ENCODE data around the gene MADCAM1. TPM values are rescaled to one million over a fixed set of nuclear protein-coding genes. Genes with fewer than 3 reads are reported as not detected.

MADCAM1 gene
- total RNA-seq, 1 experiment from 2014 or later: 0.97 TPM

DNA sequence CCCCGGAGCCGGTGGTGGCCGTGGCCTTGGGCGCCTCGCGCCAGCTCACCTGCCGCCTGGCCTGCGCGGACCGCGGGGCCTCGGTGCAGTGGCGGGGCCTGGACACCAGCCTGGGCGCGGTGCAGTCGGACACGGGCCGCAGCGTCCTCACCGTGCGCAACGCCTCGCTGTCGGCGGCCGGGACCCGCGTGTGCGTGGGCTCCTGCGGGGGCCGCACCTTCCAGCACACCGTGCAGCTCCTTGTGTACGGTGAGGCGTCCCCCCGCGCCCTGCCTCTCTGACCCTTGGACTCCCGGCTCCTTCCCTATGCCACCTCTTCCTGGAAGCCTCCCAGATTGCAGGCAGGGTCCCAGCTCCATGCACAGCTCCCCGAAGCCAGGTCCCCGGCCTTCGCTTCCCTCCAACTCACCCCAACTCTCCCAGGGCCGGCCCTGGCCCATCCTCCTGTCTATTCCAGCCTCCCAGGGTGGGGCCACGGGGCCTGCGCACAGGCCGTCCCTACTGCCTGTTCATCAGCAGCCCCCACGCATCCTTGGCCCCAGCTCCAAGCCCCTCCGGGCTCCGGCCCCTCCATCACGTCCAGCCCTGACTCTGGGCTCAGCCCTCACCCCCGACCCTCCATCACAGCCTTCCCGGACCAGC, 1.7 kb downstream of the MADCAM1 start:
- no peak overlapping the region for H2AFZ ChIP-seq (ENCODE audit: low read length)
- H3K27me3 ChIP-seq (ENCODE audit: low read length): no peaks in the 10 kb centered on the region
- no peaks in the 10 kb centered on the region for H4K20me1 ChIP-seq (ENCODE audit: insufficient read depth, low read depth, low read length)
- no peak overlapping the region for H3K4me3 ChIP-seq (ENCODE audit: low read length)
- no peaks in the 10 kb centered on the region for H3K9me2 ChIP-seq (replicated peaks; ENCODE audit: insufficient read depth, low read length)
- H3K27ac ChIP-seq (ENCODE audit: low read length): no peak overlapping the region
- no peaks in the 10 kb centered on the region for H3K36me3 ChIP-seq (ENCODE audit: insufficient read depth, low read length)
- peaks cover 3% of the 10 kb centered on the region; the same call in 1 of the 2 replicates for H3K9me3 ChIP-seq (ENCODE audit: low read length)
- no peaks in the 10 kb centered on the region for H3K79me2 ChIP-seq (ENCODE audit: low read length)
- H3K4me2 ChIP-seq (ENCODE audit: low read depth, low read length, poor library complexity, severe bottlenecking): no peak overlapping the region
- DNase-seq: no peak
- H3K9ac ChIP-seq (ENCODE audit: low read length): no peak overlapping the region
- peaks cover 4% of the 10 kb centered on the region; the same call in 1 of the 2 replicates for H3K4me1 ChIP-seq (ENCODE audit: low read length)

DNA sequence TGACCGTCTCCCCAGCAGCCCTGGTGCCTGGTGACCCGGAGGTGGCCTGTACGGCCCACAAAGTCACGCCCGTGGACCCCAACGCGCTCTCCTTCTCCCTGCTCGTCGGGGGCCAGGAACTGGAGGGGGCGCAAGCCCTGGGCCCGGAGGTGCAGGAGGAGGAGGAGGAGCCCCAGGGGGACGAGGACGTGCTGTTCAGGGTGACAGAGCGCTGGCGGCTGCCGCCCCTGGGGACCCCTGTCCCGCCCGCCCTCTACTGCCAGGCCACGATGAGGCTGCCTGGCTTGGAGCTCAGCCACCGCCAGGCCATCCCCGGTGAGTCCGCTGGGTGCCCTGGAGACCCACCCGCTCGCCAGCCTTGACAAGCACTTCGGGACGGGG, 2.2 kb downstream of the MADCAM1 start:
- no peaks in the 10 kb centered on the region for H3K36me3 ChIP-seq (ENCODE audit: insufficient read depth, low read length)
- no peaks in the 10 kb centered on the region for H3K27me3 ChIP-seq (ENCODE audit: low read length)
- no peaks in the 10 kb centered on the region for H4K20me1 ChIP-seq (ENCODE audit: insufficient read depth, low read depth, low read length)
- no peak overlapping the region for H3K9ac ChIP-seq (ENCODE audit: low read length)
- H3K79me2 ChIP-seq (ENCODE audit: low read length): no peaks in the 10 kb centered on the region
- no peak overlapping the region for H2AFZ ChIP-seq (ENCODE audit: low read length)
- H3K4me3 ChIP-seq (ENCODE audit: low read length): no peak overlapping the region
- no peaks in the 10 kb centered on the region; the same call in 1 of the 2 replicates for H3K9me3 ChIP-seq (ENCODE audit: low read length)
- H3K27ac ChIP-seq (ENCODE audit: low read length): no peak overlapping the region
- no peak for DNase-seq
- no peaks in the 10 kb centered on the region for H3K9me2 ChIP-seq (replicated peaks; ENCODE audit: insufficient read depth, low read length)
- no peak overlapping the region for H3K4me2 ChIP-seq (ENCODE audit: low read depth, low read length, poor library complexity, severe bottlenecking)
- peaks cover 4% of the 10 kb centered on the region; the same call in 1 of the 2 replicates for H3K4me1 ChIP-seq (ENCODE audit: low read length)

DNA sequence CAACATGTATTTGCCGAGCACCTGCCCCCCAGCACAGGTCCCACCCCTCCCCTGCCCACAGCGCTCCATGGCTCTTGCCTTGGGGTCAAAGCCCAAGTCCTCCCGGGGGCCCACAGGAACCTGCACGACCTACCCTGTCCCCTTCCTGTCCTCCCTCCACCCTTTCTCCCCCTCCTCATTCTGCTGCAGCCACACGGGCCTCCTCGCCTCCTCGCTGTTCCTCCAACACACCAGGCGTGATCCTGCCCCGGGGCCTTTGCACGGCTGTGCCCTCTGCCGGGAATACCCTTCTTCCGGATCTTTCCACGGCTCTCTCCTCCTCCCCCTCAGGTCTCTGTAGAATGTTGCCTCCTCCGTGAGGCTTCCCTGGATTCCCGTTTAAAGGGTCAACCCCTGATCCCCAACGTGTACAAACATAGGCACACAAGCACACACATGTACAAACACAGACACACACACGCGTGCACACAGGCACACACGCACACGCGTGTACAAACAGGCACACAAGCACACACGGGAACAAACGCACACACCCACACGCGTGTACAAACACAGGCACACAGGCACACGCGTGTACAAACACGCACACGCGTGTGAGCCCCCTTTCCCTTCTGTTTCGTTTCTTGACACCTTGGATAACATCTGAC, 2.8 kb downstream of the MADCAM1 start:
- H4K20me1 ChIP-seq (ENCODE audit: insufficient read depth, low read depth, low read length): no peaks in the 10 kb centered on the region
- H3K79me2 ChIP-seq (ENCODE audit: low read length): no peaks in the 10 kb centered on the region
- no peak for DNase-seq
- H3K9me2 ChIP-seq (replicated peaks; ENCODE audit: insufficient read depth, low read length): no peaks in the 10 kb centered on the region
- H3K4me3 ChIP-seq (ENCODE audit: low read length): no peak overlapping the region
- no peak overlapping the region for H3K4me2 ChIP-seq (ENCODE audit: low read depth, low read length, poor library complexity, severe bottlenecking)
- peaks cover 4% of the 10 kb centered on the region; the same call in 1 of the 2 replicates for H3K4me1 ChIP-seq (ENCODE audit: low read length)
- H2AFZ ChIP-seq (ENCODE audit: low read length): no peak overlapping the region
- H3K9me3 ChIP-seq (ENCODE audit: low read length): no peaks in the 10 kb centered on the region
- no peak overlapping the region for H3K27ac ChIP-seq (ENCODE audit: low read length)
- no peak overlapping the region for H3K9ac ChIP-seq (ENCODE audit: low read length)
- no peaks in the 10 kb centered on the region for H3K27me3 ChIP-seq (ENCODE audit: low read length)
- H3K36me3 ChIP-seq (ENCODE audit: insufficient read depth, low read length): no peaks in the 10 kb centered on the region

DNA sequence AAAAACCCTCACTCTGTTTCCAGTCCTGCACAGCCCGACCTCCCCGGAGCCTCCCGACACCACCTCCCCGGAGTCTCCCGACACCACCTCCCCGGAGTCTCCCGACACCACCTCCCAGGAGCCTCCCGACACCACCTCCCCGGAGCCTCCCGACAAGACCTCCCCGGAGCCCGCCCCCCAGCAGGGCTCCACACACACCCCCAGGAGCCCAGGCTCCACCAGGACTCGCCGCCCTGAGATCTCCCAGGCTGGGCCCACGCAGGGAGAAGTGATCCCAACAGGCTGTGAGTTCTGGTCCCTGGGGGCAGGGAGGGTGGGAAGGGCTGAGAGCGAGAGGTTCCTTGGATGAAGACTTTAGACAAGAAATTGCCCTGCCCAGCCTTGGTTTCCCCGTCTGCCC, 5.4 kb downstream of the MADCAM1 start:
- Histone ChIP-seq H3K9ac (ENCODE audit: low read length) (no peak overlapping the region), H3K27ac (ENCODE audit: low read length) (no peak overlapping the region), H3K9me3 (ENCODE audit: low read length) (no peaks in the 10 kb centered on the region), H3K4me3 (ENCODE audit: low read length) (no peak overlapping the region), H3K79me2 (ENCODE audit: low read length) (no peaks in the 10 kb centered on the region), H3K27me3 (ENCODE audit: low read length) (no peaks in the 10 kb centered on the region), H3K4me1 (ENCODE audit: low read length) (peaks cover 9% of the 10 kb centered on the region), H4K20me1 (ENCODE audit: insufficient read depth, low read depth, low read length) (no peaks in the 10 kb centered on the region), H2AFZ (ENCODE audit: low read length) (no peak overlapping the region), H3K9me2 (replicated peaks; ENCODE audit: insufficient read depth, low read length) (no peaks in the 10 kb centered on the region), H3K36me3 (ENCODE audit: insufficient read depth, low read length) (no peaks in the 10 kb centered on the region), H3K4me2 (ENCODE audit: low read depth, low read length, poor library complexity, severe bottlenecking) (no peak overlapping the region)
- DNase-seq: no peak

DNA sequence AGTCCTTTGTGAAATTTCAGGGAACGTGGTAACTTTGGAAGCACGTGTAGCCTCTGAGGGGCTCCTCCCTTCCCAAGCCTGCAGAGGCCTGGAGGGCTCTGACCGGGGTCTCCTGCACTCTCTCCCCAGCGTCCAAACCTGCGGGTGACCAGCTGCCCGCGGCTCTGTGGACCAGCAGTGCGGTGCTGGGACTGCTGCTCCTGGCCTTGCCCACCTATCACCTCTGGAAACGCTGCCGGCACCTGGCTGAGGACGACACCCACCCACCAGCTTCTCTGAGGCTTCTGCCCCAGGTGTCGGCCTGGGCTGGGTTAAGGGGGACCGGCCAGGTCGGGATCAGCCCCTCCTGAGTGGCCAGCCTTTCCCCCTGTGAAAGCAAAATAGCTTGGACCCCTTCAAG, 8.3 kb downstream of the MADCAM1 start:
- Histone ChIP-seq H3K27me3 (ENCODE audit: low read length) (no peaks in the 10 kb centered on the region), H3K27ac (ENCODE audit: low read length) (no peak overlapping the region), H3K4me1 (ENCODE audit: low read length) (peaks cover 15% of the 10 kb centered on the region), H4K20me1 (ENCODE audit: insufficient read depth, low read depth, low read length) (no peaks in the 10 kb centered on the region), H3K4me3 (ENCODE audit: low read length) (no peak overlapping the region), H3K9me2 (replicated peaks; ENCODE audit: insufficient read depth, low read length) (no peaks in the 10 kb centered on the region), H3K9me3 (ENCODE audit: low read length) (no peaks in the 10 kb centered on the region), H2AFZ (ENCODE audit: low read length) (no peak overlapping the region), H3K9ac (ENCODE audit: low read length) (no peak overlapping the region), H3K4me2 (ENCODE audit: low read depth, low read length, poor library complexity, severe bottlenecking) (no peak overlapping the region), H3K79me2 (ENCODE audit: low read length) (peaks cover 16% of the 10 kb centered on the region), H3K36me3 (ENCODE audit: insufficient read depth, low read length) (peaks cover 2% of the 10 kb centered on the region; the same call in 1 of the 2 replicates)
- DNase-seq: no peak

DNA sequence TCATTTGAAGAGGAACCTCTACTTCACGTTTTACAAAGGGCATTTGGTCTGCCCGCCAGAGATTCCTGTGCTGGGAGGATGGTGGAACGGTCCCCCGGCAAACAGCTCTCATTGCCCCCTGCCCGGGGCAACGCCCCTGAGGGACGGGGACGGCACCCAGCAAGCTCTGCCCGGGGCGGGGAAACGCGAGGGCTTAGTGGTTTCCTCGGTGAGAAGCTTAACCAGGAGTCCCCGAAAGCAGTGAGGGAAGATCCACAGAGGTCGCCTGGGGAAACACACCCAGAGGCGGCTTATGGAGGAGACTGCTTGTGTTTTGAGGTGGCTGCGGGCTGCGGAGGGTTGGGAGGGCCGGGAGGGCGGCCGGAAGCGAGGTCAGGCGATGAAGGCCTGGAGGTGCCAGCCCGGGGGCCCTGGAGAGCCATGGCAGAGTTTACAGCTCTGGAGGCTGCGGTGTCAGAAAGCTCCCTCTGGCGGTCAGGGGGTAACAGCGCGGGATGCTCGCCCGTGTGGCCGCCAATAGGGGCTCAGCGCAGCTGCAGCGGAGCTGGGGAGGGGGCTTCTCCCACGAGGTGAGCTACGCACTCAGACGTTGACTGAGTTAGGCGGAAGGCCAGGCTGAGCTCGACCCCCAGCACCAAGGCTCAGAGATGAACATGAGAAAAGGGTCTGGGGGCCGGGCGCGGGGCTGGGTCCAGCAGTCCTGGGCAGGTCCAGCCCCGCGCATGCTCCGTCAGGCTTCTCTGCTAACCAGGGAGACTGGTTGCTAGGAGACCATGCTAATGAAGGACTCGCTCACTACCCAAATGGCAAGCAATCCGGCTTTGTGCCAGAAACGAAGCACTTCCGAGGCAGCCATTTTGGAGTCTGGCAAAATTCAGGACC, 10.4 kb downstream of the MADCAM1 start:
- Histone ChIP-seq H3K9me2 (replicated peaks; ENCODE audit: insufficient read depth, low read length) (no peaks in the 10 kb centered on the region), H2AFZ (ENCODE audit: low read length) (peak overlapping the region; percentile 100), H3K4me3 (ENCODE audit: low read length) (peak overlapping the region; percentile 97), H3K9me3 (ENCODE audit: low read length) (no peaks in the 10 kb centered on the region), H3K27me3 (ENCODE audit: low read length) (no peaks in the 10 kb centered on the region), H3K4me1 (ENCODE audit: low read length) (peaks cover 24% of the 10 kb centered on the region), H3K9ac (ENCODE audit: low read length) (peak overlapping the region; percentile 91), H3K4me2 (ENCODE audit: low read depth, low read length, poor library complexity, severe bottlenecking) (peak overlapping the region; percentile 91), H3K27ac (ENCODE audit: low read length) (peak overlapping the region; percentile 79), H3K79me2 (ENCODE audit: low read length) (peaks cover 17% of the 10 kb centered on the region), H3K36me3 (ENCODE audit: insufficient read depth, low read length) (peaks cover 4% of the 10 kb centered on the region; the same call in 1 of the 2 replicates), H4K20me1 (ENCODE audit: insufficient read depth, low read depth, low read length) (no peaks in the 10 kb centered on the region)
- DNase-seq: peak; percentile 99

DNA sequence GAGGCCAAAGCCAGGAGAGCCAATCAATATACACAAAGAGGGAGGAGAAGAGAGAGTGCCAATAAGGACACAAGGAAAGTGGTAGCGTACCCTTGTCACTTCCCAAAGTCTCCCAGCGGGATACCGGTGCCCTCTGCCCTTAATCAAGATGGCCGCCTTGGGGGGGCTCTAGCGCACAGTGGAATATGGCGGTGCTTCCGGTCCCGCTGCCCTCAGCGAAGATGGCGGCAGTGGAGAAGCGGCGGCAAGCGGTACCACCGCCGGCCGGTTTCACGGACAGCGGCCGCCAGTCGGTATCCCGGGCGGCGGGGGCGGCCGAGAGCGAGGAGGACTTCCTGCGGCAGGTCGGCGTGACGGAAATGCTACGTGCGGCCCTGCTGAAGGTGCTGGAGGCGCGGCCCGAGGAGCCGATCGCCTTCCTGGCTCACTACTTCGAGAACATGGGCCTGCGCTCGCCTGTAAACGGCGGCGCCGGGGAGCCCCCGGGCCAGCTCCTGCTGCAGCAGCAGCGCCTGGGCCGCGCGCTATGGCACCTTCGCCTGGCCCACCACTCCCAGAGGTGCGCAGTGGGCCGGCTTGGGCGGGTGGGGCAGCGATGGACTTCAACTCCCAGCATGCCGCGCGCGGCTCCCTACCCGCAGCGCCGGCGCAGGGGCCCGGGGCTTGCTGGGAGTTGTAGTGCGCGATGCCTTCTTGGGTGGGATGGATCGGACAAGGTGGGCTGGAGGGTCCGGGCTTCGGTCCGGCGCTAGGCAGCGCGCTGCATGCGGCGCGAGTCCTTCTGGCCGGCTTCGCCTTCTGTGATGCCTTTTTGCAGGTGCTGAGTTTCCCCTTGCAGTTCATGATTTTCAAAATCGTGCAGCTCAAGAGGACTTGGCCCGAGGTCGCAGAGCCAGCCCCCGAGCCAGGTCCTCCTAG, 11.3 kb downstream of the MADCAM1 start, which contains the start of gene TPGS1:
Gene TPGS1 (plus strand): TSS at position 212 of the 918 bp plus-strand sequence. CDS start 10 bp downstream, at position 222.
- H4K20me1 ChIP-seq (ENCODE audit: insufficient read depth, low read depth, low read length): no peaks in the 10 kb centered on the region
- no peaks in the 10 kb centered on the region for H3K27me3 ChIP-seq (ENCODE audit: low read length)
- H3K9ac ChIP-seq (ENCODE audit: low read length): peak within 1 kb of the TSS; percentile 91
- H3K36me3 ChIP-seq (ENCODE audit: insufficient read depth, low read length): peaks cover 4% of the 10 kb centered on the region; the same call in 1 of the 2 replicates
- H3K4me3 ChIP-seq (ENCODE audit: low read length): peak within 1 kb of the TSS; percentile 97
- H2AFZ ChIP-seq (ENCODE audit: low read length): peak within 1 kb of the TSS; percentile 100
- H3K79me2 ChIP-seq (ENCODE audit: low read length): peaks cover 17% of the 10 kb centered on the region
- peaks cover 24% of the 10 kb centered on the region for H3K4me1 ChIP-seq (ENCODE audit: low read length)
- DNase-seq: peak; percentile 94
- H3K27ac ChIP-seq (ENCODE audit: low read length): peak within 1 kb of the TSS; percentile 79
- H3K4me2 ChIP-seq (ENCODE audit: low read depth, low read length, poor library complexity, severe bottlenecking): peak within 1 kb of the TSS; percentile 91
- H3K9me3 ChIP-seq (ENCODE audit: low read length): no peaks in the 10 kb centered on the region
- no peaks in the 10 kb centered on the region for H3K9me2 ChIP-seq (replicated peaks; ENCODE audit: insufficient read depth, low read length)
